ENCODE results near the gene DEFB112.

Gene DEFB112

GRCh38 chr6:50049829-50050228 lies at the start of gene DEFB112:
DEFB112 (minus strand) TSS chr6:50049929; CDS start chr6:50049869, 60 bp downstream.
- Mint-ChIP-seq H3K27ac (no peak within 1 kb of the TSS), H3K4me1 (no peaks in the 10 kb centered on the region), H3K27me3 (no peaks in the 10 kb centered on the region), H3K4me3 (no peak within 1 kb of the TSS), H3K9me3 (no peaks in the 10 kb centered on the region), H3K36me3 (no peaks in the 10 kb centered on the region)
- CTCF ChIA-PET: no interaction called here
- DNase-seq: no peak

- CTCF ChIA-PET: interaction anchor here (1.0 kb wide), 1 partner anchor 13 kb away, joined by 3 read pairs; no protein-coding TSS in a partner anchor
- no peaks in the 10 kb centered on the region for H3K36me3 Mint-ChIP-seq
Observed at GRCh38 chr6:50098641-50098993, 48.9 kb upstream of the DEFB112 start.

GRCh38 chr6:50097966-50098640 lies 48.4 kb upstream of the DEFB112 start:
- H3K9me3 Mint-ChIP-seq: no peaks in the 10 kb centered on the region
- no peak for DNase-seq
- H3K27me3 Mint-ChIP-seq: no peaks in the 10 kb centered on the region
- H3K27ac Mint-ChIP-seq: no peak overlapping the region
- CTCF ChIA-PET: interaction anchor here (1.0 kb wide), 1 partner anchor 13 kb away, joined by 3 read pairs; no protein-coding TSS in a partner anchor
- H3K4me3 Mint-ChIP-seq: no peak overlapping the region
- H3K36me3 Mint-ChIP-seq: no peaks in the 10 kb centered on the region
- no peaks in the 10 kb centered on the region for H3K4me1 Mint-ChIP-seq

More at GRCh38 chr6:50098641-50098993, 48.9 kb upstream of the DEFB112 start:
- Mint-ChIP-seq H3K27ac (no peak overlapping the region), H3K27me3 (no peaks in the 10 kb centered on the region), H3K9me3 (no peaks in the 10 kb centered on the region), H3K4me1 (no peaks in the 10 kb centered on the region), H3K4me3 (no peak overlapping the region)
- no peak for DNase-seq

GRCh38 chr6:50096296-50096695 lies 46.6 kb upstream of the DEFB112 start:
- H3K9me3 Mint-ChIP-seq: no peaks in the 10 kb centered on the region
- H3K36me3 Mint-ChIP-seq: no peaks in the 10 kb centered on the region
- H3K4me1 Mint-ChIP-seq: no peaks in the 10 kb centered on the region
- CTCF ChIA-PET: no interaction called here
- no peaks in the 10 kb centered on the region for H3K27me3 Mint-ChIP-seq
- no peak overlapping the region for H3K27ac Mint-ChIP-seq
- no peak overlapping the region for H3K4me3 Mint-ChIP-seq
- no peak for DNase-seq

- H3K9me3 Mint-ChIP-seq: no peaks in the 10 kb centered on the region
- H3K4me1 Mint-ChIP-seq: no peaks in the 10 kb centered on the region
- H3K4me3 Mint-ChIP-seq: no peak overlapping the region
- DNase-seq: no peak
- H3K27me3 Mint-ChIP-seq: no peaks in the 10 kb centered on the region
- CTCF ChIA-PET: no interaction called here
- H3K27ac Mint-ChIP-seq: no peak overlapping the region
- H3K36me3 Mint-ChIP-seq: no peaks in the 10 kb centered on the region
Observed at GRCh38 chr6:50093938-50094272, 44.2 kb upstream of the DEFB112 start.

- DNase-seq: no peak
Observed at GRCh38 chr6:50093116-50093937, 43.6 kb upstream of the DEFB112 start.

GRCh38 chr6:50091641-50092040 lies 41.9 kb upstream of the DEFB112 start:
- H3K27me3 Mint-ChIP-seq: no peaks in the 10 kb centered on the region
- H3K4me3 Mint-ChIP-seq: no peak overlapping the region
- H3K27ac Mint-ChIP-seq: no peak overlapping the region
- DNase-seq: no peak
- CTCF ChIA-PET: no interaction called here
- no peaks in the 10 kb centered on the region for H3K9me3 Mint-ChIP-seq
- H3K4me1 Mint-ChIP-seq: no peaks in the 10 kb centered on the region
- H3K36me3 Mint-ChIP-seq: no peaks in the 10 kb centered on the region

More at GRCh38 chr6:50093116-50093937, 43.6 kb upstream of the DEFB112 start:
- Mint-ChIP-seq H3K4me1 (no peaks in the 10 kb centered on the region), H3K9me3 (no peaks in the 10 kb centered on the region), H3K27ac (no peak overlapping the region), H3K27me3 (no peaks in the 10 kb centered on the region), H3K4me3 (no peak overlapping the region), H3K36me3 (no peaks in the 10 kb centered on the region)
- CTCF ChIA-PET: no interaction called here

GRCh38 chr6:50089911-50090310 lies 40.2 kb upstream of the DEFB112 start:
- H3K27ac Mint-ChIP-seq: no peak overlapping the region
- no peaks in the 10 kb centered on the region for H3K36me3 Mint-ChIP-seq
- no peak overlapping the region for H3K4me3 Mint-ChIP-seq
- H3K4me1 Mint-ChIP-seq: no peaks in the 10 kb centered on the region
- CTCF ChIA-PET: no interaction called here
- DNase-seq: no peak
- H3K27me3 Mint-ChIP-seq: no peaks in the 10 kb centered on the region
- no peaks in the 10 kb centered on the region for H3K9me3 Mint-ChIP-seq

GRCh38 chr6:50087231-50087954 lies 37.7 kb upstream of the DEFB112 start:
- no peak overlapping the region for H3K27ac Mint-ChIP-seq
- no peak overlapping the region for H3K4me3 Mint-ChIP-seq

GRCh38 chr6:50077385-50077784 lies 27.7 kb upstream of the DEFB112 start:
- CTCF ChIA-PET: no interaction called here
- H3K27me3 Mint-ChIP-seq: no peaks in the 10 kb centered on the region
- no peaks in the 10 kb centered on the region for H3K4me1 Mint-ChIP-seq
- no peaks in the 10 kb centered on the region for H3K36me3 Mint-ChIP-seq
- no peak for DNase-seq
- peaks cover 2% of the 10 kb centered on the region for H3K9me3 Mint-ChIP-seq
- H3K27ac Mint-ChIP-seq: no peak overlapping the region
- H3K4me3 Mint-ChIP-seq: no peak overlapping the region

More at GRCh38 chr6:50087231-50087954, 37.7 kb upstream of the DEFB112 start:
- Mint-ChIP-seq H3K27me3 (no peaks in the 10 kb centered on the region), H3K9me3 (no peaks in the 10 kb centered on the region), H3K4me1 (no peaks in the 10 kb centered on the region), H3K36me3 (no peaks in the 10 kb centered on the region)
- CTCF ChIA-PET: no interaction called here
- no peak for DNase-seq

GRCh38 chr6:50076431-50076830 lies 26.7 kb upstream of the DEFB112 start:
- CTCF ChIA-PET: no interaction called here
- Mint-ChIP-seq H3K4me1 (no peaks in the 10 kb centered on the region), H3K9me3 (peaks cover 2% of the 10 kb centered on the region), H3K27me3 (no peaks in the 10 kb centered on the region), H3K27ac (no peak overlapping the region), H3K36me3 (no peaks in the 10 kb centered on the region), H3K4me3 (no peak overlapping the region)
- no peak for DNase-seq

- Mint-ChIP-seq H3K27ac (no peak overlapping the region), H3K9me3 (peaks cover 2% of the 10 kb centered on the region), H3K36me3 (no peaks in the 10 kb centered on the region), H3K4me3 (no peak overlapping the region), H3K27me3 (no peaks in the 10 kb centered on the region), H3K4me1 (no peaks in the 10 kb centered on the region)
- CTCF ChIA-PET: no interaction called here
- no peak for DNase-seq
Observed at GRCh38 chr6:50071921-50072320, 22.2 kb upstream of the DEFB112 start.

- H3K4me3 Mint-ChIP-seq: no peak overlapping the region
- no peaks in the 10 kb centered on the region for H3K36me3 Mint-ChIP-seq
- H3K27ac Mint-ChIP-seq: no peak overlapping the region
- no peak for DNase-seq
- H3K9me3 Mint-ChIP-seq: peaks cover 2% of the 10 kb centered on the region
- no peaks in the 10 kb centered on the region for H3K27me3 Mint-ChIP-seq
- no peaks in the 10 kb centered on the region for H3K4me1 Mint-ChIP-seq
- CTCF ChIA-PET: no interaction called here
Observed at GRCh38 chr6:50070101-50070500, 20.4 kb upstream of the DEFB112 start.

GRCh38 chr6:50062051-50062450 lies 12.3 kb upstream of the DEFB112 start:
- Mint-ChIP-seq H3K27me3 (no peaks in the 10 kb centered on the region), H3K9me3 (peaks cover 6% of the 10 kb centered on the region), H3K36me3 (no peaks in the 10 kb centered on the region), H3K4me3 (no peak overlapping the region), H3K4me1 (no peaks in the 10 kb centered on the region), H3K27ac (no peak overlapping the region)
- CTCF ChIA-PET: no interaction called here
- DNase-seq: no peak

GRCh38 chr6:50056242-50056641 lies 6.5 kb upstream of the DEFB112 start:
- no peaks in the 10 kb centered on the region for H3K4me1 Mint-ChIP-seq
- H3K27me3 Mint-ChIP-seq: no peaks in the 10 kb centered on the region
- DNase-seq: no peak
- no peak overlapping the region for H3K27ac Mint-ChIP-seq
- CTCF ChIA-PET: no interaction called here
- H3K36me3 Mint-ChIP-seq: no peaks in the 10 kb centered on the region
- no peak overlapping the region for H3K4me3 Mint-ChIP-seq
- peaks cover 6% of the 10 kb centered on the region for H3K9me3 Mint-ChIP-seq

All from activated naive CD4-positive, alpha-beta T cell treated with anti-CD3 and anti-CD28 coated beads, Interleukin-2, amount 10 ng/mL, durations not matched to agents 7 days and 5 days (primary cell).